ENCODE data around the gene SLC35B1. TPM values are rescaled to one million over a fixed set of nuclear protein-coding genes. Genes with fewer than 3 reads are reported as not detected.

The SLC35B1 gene
- total RNA-seq, 4 donors from 2014 or later, result 29.6 to 46.5 (median 42.8) TPM

- no peak for DNase-seq (ENCODE audit: low spot score in 2 of 2)
- TF ChIP-seq CTCF (IDR thresholded peaks at IDR 0.05) (no peak), EP300 (IDR thresholded peaks at IDR 0.05) (no peak)
- H3K4me1 ChIP-seq, result peaks cover 0 to 59% (median 25%) of the 10 kb centered on the region in 4 donors
- no peaks in the 10 kb centered on the region for H3K36me3 ChIP-seq
- peak overlapping the region in 2 of 4 donors; percentile 60 to 69 for H3K27ac ChIP-seq
- H3K9me3 ChIP-seq, result no peaks in the 10 kb centered on the region
- no peak overlapping the region for H3K4me3 ChIP-seq
- WGBS, 2 donors, result 52 to 64% methylated on average over 4 of the region's 4 CpGs
- no peaks in the 10 kb centered on the region for H3K27me3 ChIP-seq
Measured at GRCh38 chr17:49731435-49731831, 23.7 kb upstream of the SLC35B1 start.

- WGBS, 2 donors, result 57 to 64% methylated on average over 5 of the region's 5 CpGs
- peaks cover 0 to 59% (median 25%) of the 10 kb centered on the region in 4 donors for H3K4me1 ChIP-seq
- no peak for DNase-seq (ENCODE audit: low spot score in 2 of 2)
- no peaks in the 10 kb centered on the region for H3K27me3 ChIP-seq
- no peak overlapping the region for H3K4me3 ChIP-seq
- H3K9me3 ChIP-seq, result no peaks in the 10 kb centered on the region
- H3K27ac ChIP-seq, result peak overlapping the region in 3 of 4 donors; percentile 28 to 69 (median 60)
- TF ChIP-seq EP300 (IDR thresholded peaks at IDR 0.05) (no peak), POLR2A (IDR thresholded peaks at IDR 0.05) (no peak), CTCF (IDR thresholded peaks at IDR 0.05) (no peak)
- H3K36me3 ChIP-seq, result peaks cover 0 to 1% (median 0%) of the 10 kb centered on the region in 3 donors
Measured at GRCh38 chr17:49730785-49731434, 23.1 kb upstream of the SLC35B1 start.

GRCh38 chr17:49730078-49730784, 22.5 kb upstream of the SLC35B1 start:
- Histone ChIP-seq H3K27ac (peak overlapping the region in 3 of 4 donors; percentile 28 to 69 (median 67)), H3K27me3 (no peaks in the 10 kb centered on the region), H3K36me3 (peaks cover 0 to 6% (median 0%) of the 10 kb centered on the region in 3 donors), H3K9me3 (no peaks in the 10 kb centered on the region), H3K4me3 (no peak overlapping the region), H3K4me1 (peaks cover 0 to 59% (median 25%) of the 10 kb centered on the region in 4 donors)
- TF ChIP-seq POLR2A (IDR thresholded peaks at IDR 0.05), result no peak
- TF ChIP-seq EP300 (IDR thresholded peaks at IDR 0.05), result peak; percentile 57 to 84
- TF ChIP-seq CTCF (IDR thresholded peaks at IDR 0.05), result no peak
- 18 to 40% methylated on average over 4 of the region's 4 CpGs for WGBS, 2 donors
- peak; percentile 73 to 77 for DNase-seq (ENCODE audit: low spot score in 2 of 2)

GRCh38 chr17:49729069-49729468, 21.3 kb upstream of the SLC35B1 start:
- H3K4me3 ChIP-seq, result no peak overlapping the region
- WGBS, 2 donors, result 82 to 89% methylated on average over 3 of the region's 3 CpGs
- H3K9me3 ChIP-seq, result no peaks in the 10 kb centered on the region
- no peak for DNase-seq (ENCODE audit: low spot score in 2 of 2)
- H3K4me1 ChIP-seq, result peaks cover 0 to 63% (median 25%) of the 10 kb centered on the region in 4 donors
- peaks cover 0 to 6% (median 0%) of the 10 kb centered on the region in 3 donors for H3K36me3 ChIP-seq
- no peaks in the 10 kb centered on the region for H3K27me3 ChIP-seq
- TF ChIP-seq CTCF (IDR thresholded peaks at IDR 0.05) (no peak), EP300 (IDR thresholded peaks at IDR 0.05) (no peak), POLR2A (IDR thresholded peaks at IDR 0.05) (no peak)
- peak overlapping the region in 1 of 4 donors; percentile 68 for H3K27ac ChIP-seq

- 69 to 87% methylated on average over 5 of the region's 5 CpGs for WGBS, 2 donors
- peaks cover 0 to 69% (median 25%) of the 10 kb centered on the region in 4 donors for H3K4me1 ChIP-seq
- peaks cover 0 to 6% (median 0%) of the 10 kb centered on the region in 3 donors for H3K36me3 ChIP-seq
- H3K27ac ChIP-seq, result no peak overlapping the region
- H3K9me3 ChIP-seq, result no peaks in the 10 kb centered on the region
- TF ChIP-seq POLR2A (IDR thresholded peaks at IDR 0.05) (no peak), EP300 (IDR thresholded peaks at IDR 0.05) (no peak), CTCF (IDR thresholded peaks at IDR 0.05) (no peak)
- H3K4me3 ChIP-seq, result no peak overlapping the region
- DNase-seq (ENCODE audit: low spot score in 2 of 2), result no peak
- H3K27me3 ChIP-seq, result no peaks in the 10 kb centered on the region
Measured at GRCh38 chr17:49728425-49728824, 20.7 kb upstream of the SLC35B1 start.
